HG03103 (cell line): Measurements from ENCODE around the gene IFT122.

Experiments used
- ATAC-seq: cut with Tn5 transposase; IDR thresholded peaks from one replicate; pipeline ENCODE4 v1.9.1; 2021; ENCODE audit warnings: low read depth; ENCODE audit not compliant: unreplicated experiment

Gene IFT122

DNA sequence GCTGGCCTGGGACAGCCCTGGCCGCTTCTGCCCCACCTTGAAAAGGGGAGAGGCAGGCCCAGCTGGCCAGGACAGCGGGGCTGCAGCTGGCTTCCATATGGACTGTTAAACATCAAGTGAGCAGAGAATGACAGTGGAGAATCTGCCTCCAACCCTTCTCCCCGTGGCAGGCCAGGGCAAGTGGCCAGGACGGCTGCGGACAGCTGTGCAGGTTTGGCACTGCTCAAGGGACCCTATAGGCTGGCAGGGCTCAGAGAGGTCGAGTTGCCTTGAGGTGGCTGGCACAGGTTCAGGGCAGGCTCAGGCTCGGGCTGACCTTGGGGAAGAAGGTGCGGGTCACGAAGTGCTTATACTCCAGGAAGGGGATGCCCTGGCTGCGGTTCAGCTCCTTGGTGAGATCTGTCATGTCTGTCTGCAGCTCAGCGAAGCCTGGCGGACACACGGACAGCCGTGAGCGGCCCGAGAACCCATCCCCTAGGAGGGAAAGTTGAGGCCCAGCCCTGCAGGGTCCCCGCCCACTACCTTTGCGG is 127.2 kb downstream of the IFT122 start:
- ATAC-seq = no peak

DNA sequence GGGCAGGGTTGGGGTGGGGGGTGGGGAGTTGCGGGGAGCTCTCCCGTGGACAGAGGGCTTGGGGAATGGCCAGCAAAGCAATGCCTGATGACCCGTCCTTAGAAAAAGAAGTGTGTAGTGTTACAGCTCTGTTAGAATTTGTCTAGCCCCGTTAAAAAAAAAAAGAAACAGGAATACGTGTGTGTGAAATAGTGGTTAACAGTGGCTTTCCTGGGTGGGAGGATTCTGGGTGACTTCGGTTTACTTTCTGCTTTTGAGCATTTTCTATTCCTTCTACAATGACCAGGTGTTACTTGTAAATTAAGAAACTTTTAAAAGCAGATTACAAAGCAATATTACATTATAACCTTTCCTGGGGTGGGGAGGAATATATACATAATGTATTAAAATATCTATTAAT is 127.9 kb downstream of the IFT122 start:
- no peak for ATAC-seq

DNA sequence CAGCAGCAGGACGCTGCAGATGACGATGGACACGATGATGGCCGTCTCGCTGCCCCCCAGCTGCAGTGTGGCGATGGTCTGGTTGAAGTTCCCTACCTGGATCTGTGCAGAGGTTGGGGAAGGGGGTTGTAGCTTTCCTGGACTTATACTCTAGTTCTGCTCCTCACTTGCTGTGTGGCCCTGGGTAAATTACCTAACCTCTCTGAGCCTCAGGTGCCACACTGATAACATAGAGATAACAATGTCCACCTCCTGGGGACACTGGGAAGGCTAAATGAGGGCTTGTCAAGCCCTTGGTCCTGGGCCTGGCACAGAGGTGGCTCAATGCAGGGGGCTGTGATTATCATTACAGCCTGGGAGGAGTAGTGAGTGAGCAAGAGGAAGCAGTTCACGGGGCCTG is 129.8 kb downstream of the IFT122 start:
- ATAC-seq = no peak
